Kidney tubule cell (primary cell): ENCODE measurements around the gene FNDC3A.
"Not testable (repeated sequence)": the region's sequence is repeated elsewhere in the genome, so short reads cannot be mapped to it uniquely, and the experiment has no call there.

ENCODE experiments used
- DNase-seq: peaks from one replicate; pipeline ENCODE4 v3.0.0-alpha.2; 2018; ENCODE audit warnings: low spot score

Gene FNDC3A

DNA sequence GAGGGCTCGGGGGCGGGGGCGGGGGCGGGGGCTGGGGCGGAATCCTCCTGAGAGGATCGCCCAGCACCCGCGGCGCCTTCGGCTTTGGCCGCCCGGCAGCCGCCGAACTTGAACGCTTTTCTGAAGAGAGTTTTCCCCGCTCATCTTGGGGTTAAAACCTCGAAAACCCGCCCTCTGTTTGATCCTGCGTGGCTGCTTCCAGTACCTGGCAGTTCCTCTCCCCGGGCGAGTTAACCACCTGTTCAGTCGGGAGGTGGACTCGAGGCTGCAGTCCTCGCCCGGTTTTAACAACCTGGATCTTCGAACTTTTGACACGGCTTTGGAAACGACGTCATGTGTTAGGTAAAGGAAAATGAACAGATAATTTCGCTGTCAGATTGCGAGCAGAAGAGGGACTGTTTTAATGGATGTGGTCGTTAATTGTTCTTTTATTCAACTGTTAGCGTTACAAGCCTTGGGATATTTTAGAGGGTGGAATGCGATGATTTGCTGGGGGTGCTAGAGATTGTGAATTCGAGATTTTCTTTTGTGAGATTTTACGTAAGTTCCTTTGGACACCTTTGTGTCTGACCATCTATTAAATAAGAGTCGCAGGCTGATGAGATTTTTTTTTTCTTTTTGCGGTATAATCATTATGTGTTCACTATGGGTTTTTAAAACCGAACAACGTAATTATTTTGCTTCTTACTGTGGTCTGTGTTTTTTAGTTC is 1.0 kb downstream of the FNDC3A start:
- no peak for DNase-seq

DNA sequence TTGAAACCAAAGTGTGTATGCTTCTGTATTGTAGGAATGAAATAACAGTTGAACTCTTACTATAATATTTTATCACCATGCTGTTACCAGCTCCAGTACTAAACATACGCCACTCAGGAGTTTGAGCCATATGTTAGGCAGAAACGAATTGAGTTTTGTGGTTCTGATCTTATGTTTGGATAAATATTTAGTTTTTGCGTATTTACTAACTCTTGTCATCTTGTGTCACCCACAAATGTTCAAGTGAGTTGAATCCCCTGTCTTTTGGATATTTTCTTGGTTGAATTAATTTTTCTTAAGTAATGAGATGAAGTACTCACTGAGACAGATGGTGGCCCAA is 1.5 kb downstream of the FNDC3A start:
- peak; percentile 22 for DNase-seq

DNA sequence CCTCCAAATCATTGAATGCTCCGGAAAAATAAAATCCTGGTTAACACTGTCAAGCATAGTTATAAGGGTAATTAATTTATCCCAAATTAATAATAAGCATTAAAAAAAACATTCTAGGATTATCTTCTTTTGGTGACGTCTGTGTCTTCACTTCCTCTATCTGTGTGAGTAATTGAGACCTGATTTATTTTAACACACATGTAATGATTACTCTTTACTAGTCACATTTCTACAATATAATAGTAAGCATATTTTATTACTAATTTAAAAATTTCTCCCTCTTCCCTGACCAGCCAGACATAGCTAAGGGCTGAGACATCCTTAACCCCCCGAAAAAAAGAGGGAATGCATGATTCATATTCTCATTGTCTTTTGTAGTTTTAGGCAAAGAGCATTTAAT is 2.3 kb downstream of the FNDC3A start:
- DNase-seq = peak; percentile 29

DNA sequence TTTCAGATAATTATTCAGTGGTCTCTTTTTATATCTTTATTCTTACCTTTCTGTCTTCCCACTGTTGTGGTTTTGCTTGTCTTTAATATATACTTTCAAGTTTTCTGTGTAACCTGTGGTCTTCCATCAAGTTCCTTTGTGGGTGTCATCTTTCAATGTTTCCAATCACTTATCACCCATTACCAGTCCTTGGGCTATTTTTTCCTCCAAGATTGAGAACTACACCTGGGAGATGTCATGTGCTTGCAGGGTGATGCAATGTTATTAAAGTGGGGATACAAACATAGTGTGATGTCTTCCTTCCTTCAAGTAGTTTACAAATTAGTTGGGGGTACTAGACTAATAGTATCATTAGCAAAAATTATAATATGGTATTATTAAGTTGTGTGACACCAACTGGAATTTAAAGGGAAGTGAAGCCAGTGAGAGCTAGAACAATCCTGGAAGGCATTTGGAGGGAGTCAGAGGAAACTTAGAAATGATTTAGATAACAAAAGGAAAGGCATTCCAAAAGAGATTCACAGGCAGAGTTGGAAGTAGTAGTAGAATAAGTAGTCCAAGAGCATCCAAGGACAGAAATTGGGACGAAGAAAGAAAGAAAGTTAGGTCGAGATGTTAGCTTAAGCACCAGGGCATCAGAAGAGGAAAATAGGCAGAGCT is 3.4 kb downstream of the FNDC3A start:
- no peak for DNase-seq

DNA sequence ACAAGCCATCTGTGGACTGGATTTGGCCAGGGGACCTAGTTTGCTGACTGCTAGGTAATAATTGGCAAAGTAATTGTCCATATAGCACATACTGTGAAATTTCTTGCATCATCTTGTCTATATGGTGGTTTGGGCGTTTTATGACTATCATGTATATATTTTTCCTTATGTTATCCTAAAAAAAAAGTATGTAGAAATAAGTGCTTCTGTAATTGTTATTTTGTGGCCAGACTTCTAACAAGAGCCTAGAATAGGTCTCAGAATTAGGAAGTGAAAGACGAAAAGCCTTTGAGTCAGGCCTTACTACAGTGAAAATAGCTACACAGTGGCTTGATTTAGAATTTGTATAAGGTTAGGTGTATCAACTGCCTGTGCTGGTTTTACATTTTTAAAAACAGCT is 4.2 kb downstream of the FNDC3A start:
- DNase-seq = no peak

DNA sequence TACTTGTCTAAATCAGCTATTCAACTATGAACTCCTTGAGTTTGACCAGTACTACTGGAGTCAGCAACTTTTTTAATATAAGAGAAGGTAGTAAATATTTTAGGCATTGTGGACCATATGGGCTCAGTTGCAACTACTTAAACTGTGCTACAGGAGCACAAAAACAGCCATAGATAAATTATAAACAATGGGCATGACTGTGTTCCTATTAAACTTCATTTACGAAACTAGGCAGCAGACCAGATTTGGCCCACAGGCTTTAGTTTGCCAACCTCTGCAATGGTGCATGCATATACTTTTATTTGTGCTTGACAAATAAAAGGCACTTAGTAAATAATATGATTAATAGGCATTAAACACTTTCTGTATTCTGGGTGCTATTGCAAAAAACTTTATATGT is 7.6 kb downstream of the FNDC3A start:
- no peak for DNase-seq

DNA sequence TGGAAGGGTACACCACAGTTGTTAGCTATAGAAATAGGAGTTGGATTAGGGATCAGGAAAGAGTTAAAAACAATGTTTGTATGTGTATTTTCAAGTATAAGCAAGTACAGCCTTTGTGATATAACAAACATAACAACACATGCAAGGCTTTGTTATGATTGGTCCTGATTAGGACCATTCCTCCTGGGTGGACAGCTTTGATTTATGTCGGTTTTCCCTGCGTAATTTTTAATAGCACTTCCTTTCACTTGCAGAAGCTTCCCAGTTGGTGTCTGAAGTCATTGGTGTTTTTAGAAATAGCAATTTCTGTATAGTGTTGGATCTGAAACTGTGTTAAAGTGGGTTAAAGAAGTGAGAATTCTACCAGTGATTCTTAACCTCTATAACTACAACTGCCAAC is 10.0 kb downstream of the FNDC3A start:
- DNase-seq = no peak

DNA sequence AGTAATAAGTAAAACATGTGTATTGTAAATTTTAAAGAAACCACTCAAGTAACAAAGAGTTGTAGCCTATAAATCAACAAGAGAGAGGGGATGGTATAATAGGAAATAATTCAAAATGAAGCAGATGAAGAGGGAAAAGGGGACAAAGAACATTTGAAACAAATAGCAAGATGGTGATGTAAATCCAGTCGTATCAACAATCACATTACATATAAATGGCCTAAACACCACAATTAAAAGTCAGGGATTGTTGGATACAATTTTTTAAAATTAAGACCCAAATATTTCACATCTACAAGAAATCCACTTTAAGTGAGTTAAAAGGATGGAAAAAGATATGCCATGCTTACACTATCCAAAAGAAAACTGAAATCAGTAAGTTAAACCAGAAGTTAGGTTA is 15.2 kb downstream of the FNDC3A start:
- DNase-seq = no peak

DNA sequence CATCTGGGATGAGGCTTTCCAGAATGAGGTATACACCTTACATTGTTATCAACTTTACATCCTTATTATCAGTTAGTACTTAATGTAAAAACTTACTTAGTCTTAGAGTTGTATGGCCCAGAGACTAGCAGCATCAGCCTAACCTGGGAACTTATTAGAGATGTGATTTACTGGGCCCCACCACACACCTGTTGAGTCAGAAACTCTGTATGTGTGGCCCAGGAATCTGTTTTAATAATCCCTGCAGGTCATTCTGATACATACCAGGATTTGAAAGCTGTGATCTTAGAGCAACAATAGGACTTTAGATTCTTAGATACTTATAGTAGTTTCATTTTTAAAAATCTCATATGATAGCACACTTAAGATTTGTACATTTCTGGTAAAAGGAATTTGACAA is 17.4 kb downstream of the FNDC3A start:
- peak; percentile 31 for DNase-seq

DNA sequence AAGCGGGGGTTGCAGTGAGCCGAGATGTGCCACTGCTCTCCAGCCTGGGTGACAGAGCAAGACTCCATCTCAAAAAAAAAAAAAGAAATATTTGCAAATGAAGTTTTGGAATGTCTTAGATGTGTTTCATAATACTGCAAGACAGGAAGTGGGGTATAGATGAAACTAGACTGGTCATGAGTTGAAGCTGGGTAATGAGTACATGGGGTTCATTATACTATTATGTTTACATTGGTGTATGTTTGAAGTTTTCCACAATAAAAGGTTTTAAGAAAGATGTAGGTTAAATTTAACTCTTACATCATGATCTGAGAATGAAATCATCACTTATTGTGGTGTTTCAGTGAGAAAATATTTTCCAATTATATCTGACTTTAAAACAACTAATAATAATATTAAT is 19.0 kb downstream of the FNDC3A start:
- peak; percentile 25 for DNase-seq

DNA sequence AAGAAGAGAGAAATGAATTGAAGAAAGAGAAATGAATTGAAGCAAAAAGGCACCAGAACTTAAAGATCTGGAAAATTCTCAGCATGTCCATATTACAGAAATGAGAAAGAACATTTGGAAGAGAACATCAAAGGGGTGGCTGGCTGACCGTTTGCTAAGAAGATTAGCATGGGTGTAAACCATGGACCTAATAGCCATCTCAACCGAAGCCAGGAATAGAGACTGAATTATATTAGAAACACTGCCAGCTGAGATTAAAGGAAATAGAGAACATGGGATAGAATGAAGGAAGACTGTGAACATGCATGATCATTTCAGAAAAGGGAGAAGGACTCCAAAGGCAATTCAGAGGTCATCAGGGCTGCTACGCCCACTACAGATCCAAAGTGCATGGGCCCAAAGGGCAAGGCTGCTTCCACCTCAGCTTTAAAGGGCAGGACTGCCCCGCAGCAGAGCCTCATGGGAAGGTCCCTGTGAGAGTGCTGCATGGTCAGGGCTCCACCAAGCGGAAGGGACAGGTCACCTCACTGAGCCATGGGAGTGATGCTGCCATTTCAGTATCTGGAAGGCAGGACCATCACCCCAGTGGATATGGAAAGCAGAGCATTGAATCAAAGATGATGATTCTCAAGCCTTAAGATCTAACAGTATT is 23.1 kb downstream of the FNDC3A start:
- DNase-seq = no peak

DNA sequence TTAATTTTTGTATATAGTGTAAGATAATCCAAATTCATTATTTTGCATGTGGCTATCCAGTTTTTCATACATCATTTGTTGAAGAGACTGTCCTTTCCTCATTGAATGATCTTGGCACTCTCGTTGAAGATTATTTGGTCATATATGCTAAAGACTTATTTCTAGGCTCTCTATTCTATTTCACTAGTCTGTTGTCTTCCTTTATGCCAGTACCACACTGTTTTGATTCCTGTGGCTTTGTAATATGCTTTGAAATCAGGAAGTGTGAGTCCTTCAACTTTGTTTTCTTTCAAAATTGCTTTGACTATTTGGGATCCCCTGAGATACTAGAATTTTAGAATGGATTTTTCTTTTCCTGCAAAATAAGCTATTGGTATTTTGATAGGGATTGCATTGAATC is 24.5 kb downstream of the FNDC3A start:
- DNase-seq = no peak

DNA sequence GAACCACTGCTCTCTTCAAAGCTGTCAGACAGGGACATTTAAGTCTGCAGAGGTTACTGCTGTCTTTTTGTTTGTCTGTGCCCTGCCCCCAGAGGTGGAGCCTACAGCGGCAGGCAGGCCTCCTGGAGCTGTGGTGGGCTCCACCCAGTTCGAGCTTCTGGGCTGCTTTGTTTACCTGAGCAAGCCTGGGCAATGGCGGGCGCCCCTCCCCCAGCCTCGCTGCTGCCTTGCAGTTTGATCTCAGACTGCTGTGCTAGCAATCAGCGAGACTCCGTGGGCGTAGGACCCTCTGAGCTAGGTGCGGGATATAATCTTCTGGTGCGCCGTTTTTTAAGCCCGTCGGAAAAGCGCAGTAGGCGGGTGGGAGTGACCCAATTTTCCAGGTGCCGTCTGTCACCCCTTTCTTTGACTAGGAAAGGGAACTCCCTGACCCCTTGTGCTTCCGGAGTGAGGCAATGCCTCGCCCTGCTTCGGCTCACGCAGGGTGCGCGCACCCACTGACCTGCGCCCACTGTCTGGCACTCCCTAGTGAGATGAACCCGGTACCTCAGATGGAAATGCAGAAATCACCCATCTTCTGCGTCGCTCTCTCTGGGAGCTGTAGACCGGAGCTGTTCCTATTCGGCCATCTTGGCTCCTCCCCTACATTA is 43.4 kb downstream of the FNDC3A start:
- DNase-seq = not testable (repeated sequence)

DNA sequence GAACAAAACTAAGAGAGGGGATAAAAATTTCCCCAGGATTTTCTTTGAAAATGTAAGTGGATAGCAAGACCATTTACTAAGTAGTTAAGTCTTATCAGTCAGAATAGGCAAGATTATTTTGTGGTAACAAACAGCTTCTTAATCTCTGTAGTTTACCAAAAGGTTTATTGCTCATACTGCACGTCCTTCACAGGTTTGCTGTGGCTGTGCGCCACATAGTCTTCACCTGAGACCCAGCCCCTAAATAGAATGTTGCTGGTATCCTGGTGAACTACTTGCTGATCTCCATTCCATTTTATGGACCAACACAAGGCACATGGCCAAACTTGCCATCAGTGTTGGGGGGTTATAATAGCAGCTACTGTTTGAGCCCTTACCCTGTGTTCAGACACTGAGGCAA is 44.6 kb downstream of the FNDC3A start:
- DNase-seq = no peak

DNA sequence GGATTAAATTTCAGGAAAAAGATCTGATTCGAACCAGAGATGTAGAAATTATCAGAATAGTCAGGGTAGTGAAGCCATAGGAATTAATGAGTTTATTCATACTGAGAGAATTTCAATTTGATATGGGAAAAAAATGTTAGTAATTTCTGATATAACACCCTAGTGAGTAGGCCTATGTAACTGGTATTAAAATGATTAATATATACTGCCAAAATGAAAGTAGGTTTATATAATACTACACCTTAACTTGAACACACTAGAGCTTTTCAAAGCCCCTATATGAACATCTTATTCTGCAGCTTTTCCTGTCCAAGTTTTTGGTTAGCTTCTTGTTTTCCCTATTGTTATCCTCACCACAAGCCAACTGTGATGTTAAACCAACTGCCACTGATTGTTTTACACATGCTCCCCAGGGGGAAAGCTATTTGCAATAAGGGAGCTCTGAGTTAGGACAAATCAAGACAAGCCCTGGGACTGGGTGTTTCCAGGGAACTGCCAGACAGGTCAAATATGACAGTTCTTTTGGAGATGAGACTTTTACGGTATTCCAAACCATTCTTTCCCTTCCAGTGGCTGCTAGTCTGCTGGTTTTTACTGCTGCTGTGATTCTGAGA is 45.3 kb downstream of the FNDC3A start:
- DNase-seq = no peak

DNA sequence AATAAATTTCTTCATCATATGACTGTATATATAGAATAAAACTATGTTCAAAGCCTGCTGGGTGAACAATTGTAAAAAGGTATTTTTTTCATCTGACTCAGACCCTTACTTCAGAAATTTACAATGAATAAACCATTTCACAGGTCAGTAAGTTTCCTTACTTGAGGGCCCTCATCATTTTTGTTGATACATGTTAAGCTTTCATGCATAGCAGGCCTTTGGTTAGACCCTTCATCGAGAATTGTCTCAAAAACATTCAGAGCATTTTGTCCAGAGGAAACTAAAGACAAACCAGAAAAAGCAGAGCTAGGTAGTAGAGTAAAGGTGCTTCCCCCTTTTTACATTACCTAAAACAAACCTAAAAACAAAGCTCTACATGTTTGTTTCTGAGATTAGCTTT is 46.2 kb downstream of the FNDC3A start:
- peak; percentile 80 for DNase-seq

DNA sequence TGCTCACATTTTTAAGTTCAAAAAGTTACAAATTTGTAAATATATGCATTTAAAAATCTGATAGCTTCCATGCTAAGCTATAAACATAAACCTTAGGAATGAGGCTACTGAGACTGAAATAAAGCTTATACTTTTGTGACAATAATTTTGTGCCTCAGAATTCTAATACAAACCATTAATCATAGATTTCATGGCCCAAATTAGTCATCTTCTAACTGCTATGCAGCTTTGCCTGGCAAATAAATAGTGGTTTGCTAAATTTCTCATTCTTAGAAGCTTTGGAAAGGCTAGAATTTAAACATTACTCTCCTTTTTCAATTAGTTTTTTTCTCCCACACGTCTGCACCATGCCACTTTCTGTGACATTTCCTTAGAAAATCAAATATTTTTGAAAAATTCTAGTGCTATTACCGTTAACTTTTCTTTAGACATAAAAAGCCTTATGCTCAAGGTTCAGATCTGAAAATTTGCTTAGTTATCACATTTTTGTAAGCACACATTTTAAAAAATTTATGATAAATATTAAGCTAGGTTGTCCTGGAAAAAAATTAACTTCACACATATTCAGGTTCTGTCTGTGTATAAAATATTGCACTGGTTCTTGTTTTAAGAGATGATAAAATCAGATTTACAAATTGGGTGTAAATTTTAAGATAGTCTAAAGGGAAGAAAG is 46.9 kb downstream of the FNDC3A start:
- DNase-seq = peak; percentile 37

DNA sequence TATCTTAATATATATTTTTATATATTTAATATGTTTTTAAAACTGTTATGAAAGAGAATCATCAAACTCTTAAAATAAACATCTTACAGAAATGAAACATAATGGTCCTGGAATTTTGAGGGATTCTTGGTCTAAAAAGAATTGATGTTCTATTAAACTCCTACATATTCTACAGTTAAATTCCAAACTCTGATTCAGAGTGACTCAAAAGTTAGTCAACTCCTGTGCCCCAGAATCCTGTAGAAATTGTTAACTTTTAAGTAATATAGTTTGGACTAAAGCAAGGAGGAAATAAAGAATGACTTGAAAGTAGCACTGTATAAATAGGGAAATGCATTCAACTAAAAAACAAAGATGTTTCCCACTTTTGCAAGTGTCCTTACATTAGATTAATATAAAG is 47.7 kb downstream of the FNDC3A start:
- peak; percentile 88 for DNase-seq

DNA sequence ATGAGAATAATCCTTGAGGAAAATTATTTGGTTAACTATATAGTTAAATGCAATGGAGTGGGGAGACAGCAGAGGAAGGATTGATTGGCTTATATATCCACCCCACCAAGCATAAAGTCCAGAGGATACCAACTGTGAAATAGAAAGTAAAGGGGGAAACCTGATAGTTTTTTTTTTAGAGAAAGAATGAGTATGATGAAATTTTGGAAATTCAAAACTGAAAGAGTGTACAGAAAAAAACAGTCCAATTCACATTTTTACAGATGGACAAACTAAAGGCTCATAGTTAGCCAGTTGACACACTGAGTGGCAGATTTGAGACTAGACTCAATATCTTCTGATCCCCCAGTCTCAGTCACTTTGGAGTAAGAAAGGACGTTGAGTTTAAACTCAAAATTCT is 51.1 kb downstream of the FNDC3A start:
- DNase-seq = no peak

DNA sequence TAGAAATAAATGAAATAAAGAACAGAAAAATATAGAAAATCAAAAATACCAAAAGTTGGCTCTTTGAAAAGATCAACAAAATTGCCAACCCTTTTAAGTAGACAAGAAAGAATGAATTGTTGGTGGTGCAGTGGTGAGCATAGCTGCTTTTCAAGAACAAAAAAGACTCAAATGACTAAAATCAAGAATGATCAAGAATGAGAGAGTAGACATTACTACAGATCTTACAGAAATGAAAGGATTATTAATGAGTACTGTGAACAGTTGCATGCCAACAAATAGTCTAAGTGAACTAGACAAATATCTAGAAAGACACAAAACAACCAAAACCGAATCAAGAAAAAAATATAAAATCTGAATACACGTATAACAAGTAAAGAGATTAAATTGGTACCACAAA is 53.9 kb downstream of the FNDC3A start:
- DNase-seq = no peak

DNA sequence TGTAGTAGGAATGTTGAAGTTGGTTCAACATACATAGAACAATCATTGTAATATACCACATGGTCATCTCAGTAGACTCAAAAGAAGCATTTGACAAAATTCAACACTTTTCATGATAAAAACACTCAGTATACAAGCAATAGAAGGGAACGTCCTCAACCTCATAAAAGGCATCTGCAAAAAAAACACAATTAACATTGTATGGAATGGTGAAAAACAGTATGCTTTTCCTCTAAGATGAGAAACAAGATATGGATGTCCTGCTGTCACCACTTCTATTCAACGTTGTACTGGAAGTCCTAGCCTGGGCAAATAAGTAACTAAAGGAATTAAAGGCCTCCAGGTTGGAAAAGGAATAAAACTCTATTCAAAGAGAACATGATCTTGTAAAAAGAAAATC is 54.5 kb downstream of the FNDC3A start:
- no peak for DNase-seq

DNA sequence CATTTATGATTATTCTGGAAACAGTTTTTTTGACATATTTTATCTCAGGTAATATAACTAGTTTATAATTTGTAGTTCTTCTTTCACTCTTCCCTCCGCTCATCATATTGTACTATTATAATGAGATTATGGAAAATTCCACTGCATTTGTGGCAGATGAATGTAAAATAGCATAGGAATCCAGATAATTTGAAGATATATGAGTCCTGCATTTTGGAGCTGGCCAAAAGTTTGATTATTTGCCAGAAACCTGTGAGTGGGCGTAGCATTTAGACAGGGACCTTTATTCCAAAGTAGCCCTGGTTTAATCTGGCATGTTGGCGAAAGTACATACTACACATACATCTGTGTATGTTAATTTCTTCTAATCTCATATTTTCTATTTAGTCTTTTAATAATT is 65.2 kb downstream of the FNDC3A start:
- no peak for DNase-seq
